Activated T-helper 2 cell treated with anti-CD3 and anti-CD28 coated beads, Interferon-gamma antibody, Interleukin-2, Interleukin-4, amounts not matched to agents 10 μg/mL and 5 μg/mL and 100 μg/mL, durations not matched to agents 14 hours and 24 hours and 36 hours (primary cell): ENCODE results near the gene SLC35A2. TPM values are rescaled to one million over a fixed set of nuclear protein-coding genes. Genes with fewer than 3 reads are reported as not detected.
A peak's percentile ranks its signal among the peaks of the same experiment; 100 is the strongest.

Source experiments
- DNase-seq: peaks from one replicate; pipeline ENCODE4 v3.0.0; 2021; ENCODE audit warnings: low spot score
- H3K27ac Mint-ChIP-seq: one replicate; pipeline ENCODE4 v1.8.0; 2021; ENCODE audit warnings: mixed read lengths
- H3K27me3 Mint-ChIP-seq: one replicate; pipeline ENCODE4 v1.8.0; 2021; ENCODE audit warnings: low read depth, mixed read lengths
- H3K36me3 Mint-ChIP-seq: one replicate; pipeline ENCODE4 v1.8.0; 2021; ENCODE audit warnings: low read depth, mixed read lengths
- H3K4me1 Mint-ChIP-seq: one replicate; pipeline ENCODE4 v1.8.0; 2021; ENCODE audit warnings: low read depth, mixed read lengths
- H3K4me3 Mint-ChIP-seq: one replicate; pipeline ENCODE4 v1.8.0; 2021; ENCODE audit warnings: low read depth, mild to moderate bottlenecking, moderate library complexity, mixed read lengths
- H3K9me3 Mint-ChIP-seq: one replicate; pipeline ENCODE4 v1.8.0; 2021; ENCODE audit warnings: mixed read lengths
- intact Hi-C: fragments of 100-400 bp; cut with micrococcal nuclease; formaldehyde crosslinking; loops from one replicate; pipeline ENCODE4 v1.15.1; 2023
- total RNA-seq: library from RNA; stranded (reverse); gene quantifications from 2 replicates; pipeline ENCODE4 v1.2.3, GENCODE V29; 2022

The SLC35A2 gene
- total RNA-seq, result 18.3 and 21.9 TPM in 2 replicates

- Mint-ChIP-seq H3K4me1 (peaks cover 28% of the 10 kb centered on the region), H3K9me3 (no peaks in the 10 kb centered on the region), H3K27me3 (no peaks in the 10 kb centered on the region), H3K36me3 (peaks cover 59% of the 10 kb centered on the region), H3K4me3 (peak within 1 kb of the TSS; percentile 94), H3K27ac (peak within 1 kb of the TSS; percentile 95)
- DNase-seq, result peak; percentile 83
- intact Hi-C loops, result loop anchor here (10.0 kb wide), 1 partner anchor 267 kb away; no protein-coding TSS in a partner anchor
Measured at GRCh38 chrX:48911412-48912182, at the start of gene SLC35A2. Gene SLC35A2 (minus strand): TSS chrX:48911646. CDS start chrX:48911636, 10 bp downstream.

GRCh38 chrX:48960291-48960690 is 48.8 kb upstream of the SLC35A2 start:
- peaks cover 21% of the 10 kb centered on the region for H3K4me1 Mint-ChIP-seq
- H3K27ac Mint-ChIP-seq, result peak overlapping the region; percentile 33
- H3K27me3 Mint-ChIP-seq, result no peaks in the 10 kb centered on the region
- H3K4me3 Mint-ChIP-seq, result peak overlapping the region; percentile 56
- intact Hi-C loops, result no loop called here
- no peaks in the 10 kb centered on the region for H3K9me3 Mint-ChIP-seq
- H3K36me3 Mint-ChIP-seq, result peaks cover 23% of the 10 kb centered on the region
- DNase-seq, result no peak

- no peak for DNase-seq
- intact Hi-C loops, result loop anchor here (1.0 to 5.0 kb wide), 5 partner anchors 41 to 221 kb away; partner anchors contain the start of genes HDAC6, PIM2, PQBP1 and TFE3
- Mint-ChIP-seq H3K4me1 (peaks cover 32% of the 10 kb centered on the region), H3K27me3 (no peaks in the 10 kb centered on the region), H3K36me3 (peaks cover 34% of the 10 kb centered on the region), H3K27ac (peak overlapping the region; percentile 100), H3K4me3 (peak overlapping the region; percentile 99), H3K9me3 (no peaks in the 10 kb centered on the region)
Measured at GRCh38 chrX:48958635-48959094, 47.2 kb upstream of the SLC35A2 start.

GRCh38 chrX:48957827-48958634 is 46.6 kb upstream of the SLC35A2 start:
- peaks cover 39% of the 10 kb centered on the region for H3K36me3 Mint-ChIP-seq
- intact Hi-C loops, result loop anchor here (1.0 to 5.0 kb wide), 5 partner anchors 41 to 221 kb away; partner anchors contain the start of genes HDAC6, PIM2, PQBP1 and TFE3
- peak overlapping the region; percentile 100 for H3K27ac Mint-ChIP-seq
- peaks cover 34% of the 10 kb centered on the region for H3K4me1 Mint-ChIP-seq
- H3K9me3 Mint-ChIP-seq, result no peaks in the 10 kb centered on the region
- no peaks in the 10 kb centered on the region for H3K27me3 Mint-ChIP-seq
- H3K4me3 Mint-ChIP-seq, result peak overlapping the region; percentile 99
- peak; percentile 91 for DNase-seq

- peaks cover 42% of the 10 kb centered on the region for H3K36me3 Mint-ChIP-seq
- peak within 1 kb of the TSS; percentile 100 for H3K27ac Mint-ChIP-seq
- no peaks in the 10 kb centered on the region for H3K9me3 Mint-ChIP-seq
- intact Hi-C loops, result loop anchor here (5.0 kb wide), 4 partner anchors 40 to 220 kb away; partner anchors contain the start of genes HDAC6, PIM2, PQBP1 and TIMM17B
- peak within 1 kb of the TSS; percentile 99 for H3K4me3 Mint-ChIP-seq
- no peaks in the 10 kb centered on the region for H3K27me3 Mint-ChIP-seq
- no peak for DNase-seq
- H3K4me1 Mint-ChIP-seq, result peaks cover 38% of the 10 kb centered on the region
Measured at GRCh38 chrX:48957477-48957826, 46.0 kb upstream of the SLC35A2 start, which contains the start of gene OTUD5. Gene OTUD5 (minus strand): TSS chrX:48957607. CDS start chrX:48957570, 37 bp downstream.

- H3K36me3 Mint-ChIP-seq, result peaks cover 45% of the 10 kb centered on the region
- H3K27me3 Mint-ChIP-seq, result no peaks in the 10 kb centered on the region
- peak overlapping the region; percentile 84 for H3K4me3 Mint-ChIP-seq
- no peaks in the 10 kb centered on the region for H3K9me3 Mint-ChIP-seq
- peaks cover 40% of the 10 kb centered on the region for H3K4me1 Mint-ChIP-seq
- intact Hi-C loops, result loop anchor here (5.0 kb wide), 4 partner anchors 40 to 220 kb away; partner anchors contain the start of genes HDAC6, PIM2, PQBP1 and TIMM17B
- peak; percentile 35 for DNase-seq
- peak overlapping the region; percentile 78 for H3K27ac Mint-ChIP-seq
Measured at GRCh38 chrX:48956728-48957414, 45.4 kb upstream of the SLC35A2 start.

GRCh38 chrX:48948589-48948988 is 37.1 kb upstream of the SLC35A2 start:
- H3K27ac Mint-ChIP-seq, result no peak overlapping the region
- intact Hi-C loops, result no loop called here
- DNase-seq, result no peak
- H3K4me1 Mint-ChIP-seq, result peaks cover 21% of the 10 kb centered on the region
- H3K4me3 Mint-ChIP-seq, result no peak overlapping the region
- H3K36me3 Mint-ChIP-seq, result peaks cover 27% of the 10 kb centered on the region
- no peaks in the 10 kb centered on the region for H3K9me3 Mint-ChIP-seq
- no peaks in the 10 kb centered on the region for H3K27me3 Mint-ChIP-seq

- no peaks in the 10 kb centered on the region for H3K9me3 Mint-ChIP-seq
- DNase-seq, result no peak
- no peak overlapping the region for H3K4me3 Mint-ChIP-seq
- intact Hi-C loops, result no loop called here
- H3K36me3 Mint-ChIP-seq, result peaks cover 33% of the 10 kb centered on the region
- peak overlapping the region; percentile 33 for H3K27ac Mint-ChIP-seq
- peaks cover 37% of the 10 kb centered on the region for H3K4me1 Mint-ChIP-seq
- no peaks in the 10 kb centered on the region for H3K27me3 Mint-ChIP-seq
Measured at GRCh38 chrX:48945517-48946348, 34.3 kb upstream of the SLC35A2 start.

- H3K4me1 Mint-ChIP-seq, result peaks cover 59% of the 10 kb centered on the region
- H3K27ac Mint-ChIP-seq, result peak overlapping the region; percentile 95
- no peak for DNase-seq
- H3K4me3 Mint-ChIP-seq, result peak overlapping the region; percentile 59
- H3K9me3 Mint-ChIP-seq, result no peaks in the 10 kb centered on the region
- intact Hi-C loops, result no loop called here
- peaks cover 39% of the 10 kb centered on the region for H3K36me3 Mint-ChIP-seq
- H3K27me3 Mint-ChIP-seq, result no peaks in the 10 kb centered on the region
Measured at GRCh38 chrX:48942895-48943294, 31.4 kb upstream of the SLC35A2 start.

GRCh38 chrX:48940404-48940955 is 29.0 kb upstream of the SLC35A2 start:
- H3K36me3 Mint-ChIP-seq, result peaks cover 61% of the 10 kb centered on the region
- H3K27me3 Mint-ChIP-seq, result no peaks in the 10 kb centered on the region
- H3K9me3 Mint-ChIP-seq, result no peaks in the 10 kb centered on the region
- no peak overlapping the region for H3K4me3 Mint-ChIP-seq
- intact Hi-C loops, result no loop called here
- no peak for DNase-seq
- H3K27ac Mint-ChIP-seq, result peak overlapping the region; percentile 99
- peaks cover 71% of the 10 kb centered on the region for H3K4me1 Mint-ChIP-seq

GRCh38 chrX:48939524-48940228 is 28.2 kb upstream of the SLC35A2 start:
- Mint-ChIP-seq H3K4me1 (peaks cover 79% of the 10 kb centered on the region), H3K27ac (peak overlapping the region; percentile 99), H3K9me3 (no peaks in the 10 kb centered on the region), H3K27me3 (no peaks in the 10 kb centered on the region), H3K36me3 (peaks cover 69% of the 10 kb centered on the region), H3K4me3 (peak overlapping the region; percentile 40)
- DNase-seq, result no peak
- intact Hi-C loops, result loop anchor here (5.0 to 10.0 kb wide), 3 partner anchors 225 to 1277 kb away; no protein-coding TSS in a partner anchor
